ENCODE results near the gene TCF7L1. TPM values are rescaled to one million over a fixed set of nuclear protein-coding genes. Genes with fewer than 3 reads are reported as not detected.

TCF7L1 gene
- total and polyA plus RNA-seq, 12 donors = 4.5 to 10.9 (median 6.3) TPM

DNA sequence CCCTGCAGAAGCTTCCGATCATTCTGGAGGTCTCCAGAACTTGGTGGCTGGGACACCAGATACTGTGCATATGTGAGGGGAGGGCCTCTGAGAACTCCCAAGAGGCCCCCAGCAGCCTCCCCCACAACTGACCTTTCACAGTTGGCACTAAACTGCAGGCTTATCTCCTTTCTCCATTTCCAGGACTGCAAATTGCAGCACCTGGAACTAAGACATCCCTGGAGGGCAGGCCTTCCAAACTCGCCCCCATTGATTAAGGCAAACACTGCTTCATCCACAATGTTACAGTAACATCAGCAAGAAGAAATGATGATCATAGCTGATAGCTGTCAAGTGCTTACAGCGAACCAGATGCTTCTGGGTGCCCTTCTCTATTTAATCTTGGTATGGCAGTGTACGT, 126.7 kb downstream of the TCF7L1 start:
- WGBS, 2 donors = 58 to 60% methylated on average over 4 of the region's 4 CpGs
- H3K4me3 ChIP-seq = no peak overlapping the region
- intact Hi-C loops (cut with DNase I) = no loop called here
- ATAC-seq = peak in 4 of 8 donors; percentile 11 to 27 (median 22)
- TF ChIP-seq, protein P1, sequence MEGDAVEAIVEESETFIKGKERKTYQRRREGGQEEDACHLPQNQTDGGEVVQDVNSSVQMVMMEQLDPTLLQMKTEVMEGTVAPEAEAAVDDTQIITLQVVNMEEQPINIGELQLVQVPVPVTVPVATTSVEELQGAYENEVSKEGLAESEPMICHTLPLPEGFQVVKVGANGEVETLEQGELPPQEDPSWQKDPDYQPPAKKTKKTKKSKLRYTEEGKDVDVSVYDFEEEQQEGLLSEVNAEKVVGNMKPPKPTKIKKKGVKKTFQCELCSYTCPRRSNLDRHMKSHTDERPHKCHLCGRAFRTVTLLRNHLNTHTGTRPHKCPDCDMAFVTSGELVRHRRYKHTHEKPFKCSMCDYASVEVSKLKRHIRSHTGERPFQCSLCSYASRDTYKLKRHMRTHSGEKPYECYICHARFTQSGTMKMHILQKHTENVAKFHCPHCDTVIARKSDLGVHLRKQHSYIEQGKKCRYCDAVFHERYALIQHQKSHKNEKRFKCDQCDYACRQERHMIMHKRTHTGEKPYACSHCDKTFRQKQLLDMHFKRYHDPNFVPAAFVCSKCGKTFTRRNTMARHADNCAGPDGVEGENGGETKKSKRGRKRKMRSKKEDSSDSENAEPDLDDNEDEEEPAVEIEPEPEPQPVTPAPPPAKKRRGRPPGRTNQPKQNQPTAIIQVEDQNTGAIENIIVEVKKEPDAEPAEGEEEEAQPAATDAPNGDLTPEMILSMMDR (IDR thresholded peaks at IDR 0.05) = no peak
- no peaks in the 10 kb centered on the region for H3K9me3 ChIP-seq
- no peaks in the 10 kb centered on the region for H3K27me3 ChIP-seq
- peaks cover 36 to 80% (median 67%) of the 10 kb centered on the region in 9 donors for H3K4me1 ChIP-seq
- H3K36me3 ChIP-seq = peaks cover 0 to 6% (median 0%) of the 10 kb centered on the region in 9 donors
- peak overlapping the region; percentile 2 to 91 (median 86) for H3K27ac ChIP-seq
- DNase-seq = no peak

DNA sequence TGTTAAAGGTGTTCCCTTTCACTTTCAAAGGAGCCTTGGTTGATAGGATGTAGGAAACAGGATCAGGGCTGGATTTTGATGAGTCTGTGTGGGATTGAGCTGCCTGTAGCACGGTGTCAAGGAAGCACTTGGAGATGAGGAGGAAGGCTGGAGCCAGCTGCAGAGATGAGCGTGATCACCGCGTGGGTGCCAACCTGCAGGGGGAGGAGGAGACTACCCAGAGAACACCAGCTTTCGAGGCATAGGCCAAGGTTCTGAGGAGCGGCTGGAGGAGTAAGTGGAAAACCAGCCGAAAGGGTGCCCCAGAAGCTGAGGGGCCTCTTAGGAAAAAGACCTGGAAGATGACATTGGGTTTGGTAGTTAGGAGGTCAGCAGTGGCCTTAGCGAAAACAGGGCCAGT, 130.4 kb downstream of the TCF7L1 start:
- DNase-seq (no peak), ATAC-seq (no peak)
- Histone ChIP-seq H3K4me1 (peaks cover 15 to 80% (median 51%) of the 10 kb centered on the region in 9 donors), H3K4me3 (no peak overlapping the region), H3K9me3 (no peaks in the 10 kb centered on the region), H3K27ac (peak overlapping the region in 3 of 10 donors; percentile 25 to 52 (median 38)), H3K36me3 (peaks cover 0 to 6% (median 0%) of the 10 kb centered on the region in 9 donors), H3K27me3 (no peaks in the 10 kb centered on the region)
- TF ChIP-seq, protein P1 (IDR thresholded peaks at IDR 0.05) = no peak
- intact Hi-C loops (cut with DNase I) = no loop called here
- WGBS, 2 donors = 87 to 88% methylated on average over 8 of the region's 8 CpGs

DNA sequence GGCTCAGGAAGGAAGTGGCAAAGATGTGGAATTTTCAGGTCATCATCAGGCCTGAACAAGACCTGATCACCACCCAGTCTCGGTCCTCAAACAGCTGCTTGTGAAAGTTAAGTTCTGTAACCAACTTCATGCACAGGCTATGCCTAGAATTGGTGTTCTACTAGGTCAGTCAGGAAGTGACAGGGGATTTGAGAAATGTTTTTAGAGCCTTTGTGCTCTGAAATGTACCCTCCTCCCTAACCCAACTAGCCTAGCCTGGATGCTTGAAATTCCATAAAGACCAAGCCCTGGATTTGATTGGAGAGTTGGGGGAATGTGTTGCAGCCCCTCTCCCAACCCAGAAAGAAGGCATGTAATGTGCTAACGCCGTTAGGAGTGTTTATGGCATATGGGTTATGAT, 131.3 kb downstream of the TCF7L1 start:
- TF ChIP-seq, protein P1 (IDR thresholded peaks at IDR 0.05) = no peak
- ATAC-seq = no peak
- Histone ChIP-seq H3K9me3 (no peaks in the 10 kb centered on the region), H3K4me3 (no peak overlapping the region), H3K4me1 (peaks cover 8 to 80% (median 48%) of the 10 kb centered on the region in 9 donors), H3K27me3 (no peaks in the 10 kb centered on the region), H3K27ac (peak overlapping the region in 6 of 10 donors; percentile 42 to 60 (median 48)), H3K36me3 (peaks cover 0 to 6% (median 0%) of the 10 kb centered on the region in 9 donors)
- WGBS, 2 donors = 78 to 83% methylated on average over 3 of the region's 3 CpGs
- no peak for DNase-seq
- intact Hi-C loops (cut with DNase I) = no loop called here

DNA sequence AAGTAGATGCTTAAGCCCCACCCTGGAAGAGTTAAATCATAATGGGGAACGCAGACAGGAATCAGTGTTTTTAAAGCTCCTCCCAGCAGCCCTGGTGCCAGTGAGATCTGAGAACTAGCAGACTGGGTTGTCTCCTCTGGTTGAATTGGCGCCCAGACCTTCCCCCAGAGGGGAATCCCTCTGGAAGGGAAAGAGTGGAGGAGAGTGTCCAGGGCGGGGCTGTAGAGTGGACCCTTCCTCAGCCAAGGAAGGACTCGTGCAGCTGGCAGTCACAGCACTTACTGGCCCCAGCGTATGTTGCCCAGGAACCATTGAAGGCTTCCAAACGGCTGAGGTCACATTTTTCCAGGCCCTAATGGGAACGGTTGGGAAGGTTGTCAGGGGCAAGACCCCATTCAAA, 132.1 kb downstream of the TCF7L1 start:
- H3K4me3 ChIP-seq = no peak overlapping the region
- TF ChIP-seq, protein P1 (IDR thresholded peaks at IDR 0.05) = no peak
- intact Hi-C loops (cut with DNase I) = no loop called here
- H3K27ac ChIP-seq = peak overlapping the region in 7 of 10 donors; percentile 33 to 60 (median 46)
- peaks cover 0 to 6% (median 0%) of the 10 kb centered on the region in 9 donors for H3K36me3 ChIP-seq
- WGBS, 2 donors = 35 to 36% methylated on average over 7 of the region's 7 CpGs
- H3K27me3 ChIP-seq = no peaks in the 10 kb centered on the region
- ATAC-seq (peak; percentile 43 to 73 (median 55)), DNase-seq (peak; percentile 63 to 68)
- peaks cover 4 to 80% (median 48%) of the 10 kb centered on the region in 9 donors for H3K4me1 ChIP-seq
- no peaks in the 10 kb centered on the region for H3K9me3 ChIP-seq
